Kasumi-1 (cell line): Measurements from ENCODE around the gene PPP1R7.

Experiments used
- DNase-seq, 2 experiments: peaks; one replicate each; lab custom pipeline; 2025; lab: John Stamatoyannopoulos, UW

PPP1R7 gene

GRCh38 chr2:241121008-241121407 lies 29.3 kb upstream of the PPP1R7 start:
- no peak for DNase-seq

DNA sequence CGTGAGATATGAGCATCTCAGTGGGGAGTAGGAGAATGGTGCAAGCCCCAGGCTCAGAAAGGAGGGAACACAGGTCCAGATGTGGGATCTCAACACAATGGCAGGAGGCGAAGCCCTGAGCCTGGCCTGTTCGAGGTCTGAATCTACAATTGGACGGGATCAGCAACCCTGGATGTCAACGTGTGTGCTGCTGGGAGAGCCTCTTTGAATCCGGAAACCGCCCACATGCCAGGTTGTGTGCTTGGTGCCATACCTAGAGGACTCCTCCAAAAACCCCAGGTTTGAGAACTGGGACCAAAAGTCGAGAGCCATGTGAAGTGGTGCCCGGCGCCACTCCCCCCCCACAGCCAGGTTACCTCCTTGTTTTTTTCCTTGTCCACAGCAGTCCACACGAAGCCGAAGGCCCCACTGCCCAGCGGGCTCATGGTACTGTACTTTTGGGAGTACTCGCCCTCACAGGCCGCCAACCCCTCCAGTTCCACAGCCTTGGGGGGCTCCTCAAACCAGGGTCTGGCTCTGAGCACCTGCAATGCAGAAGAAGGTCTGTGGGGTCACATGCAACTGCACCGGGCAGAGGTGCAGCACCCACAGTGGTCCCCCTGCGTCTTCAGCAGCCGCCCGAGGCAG lies 27.8 kb upstream of the PPP1R7 start:
- DNase-seq, result no peak

GRCh38 chr2:241123816-241124536 lies 26.3 kb upstream of the PPP1R7 start:
- no peak for DNase-seq

DNA sequence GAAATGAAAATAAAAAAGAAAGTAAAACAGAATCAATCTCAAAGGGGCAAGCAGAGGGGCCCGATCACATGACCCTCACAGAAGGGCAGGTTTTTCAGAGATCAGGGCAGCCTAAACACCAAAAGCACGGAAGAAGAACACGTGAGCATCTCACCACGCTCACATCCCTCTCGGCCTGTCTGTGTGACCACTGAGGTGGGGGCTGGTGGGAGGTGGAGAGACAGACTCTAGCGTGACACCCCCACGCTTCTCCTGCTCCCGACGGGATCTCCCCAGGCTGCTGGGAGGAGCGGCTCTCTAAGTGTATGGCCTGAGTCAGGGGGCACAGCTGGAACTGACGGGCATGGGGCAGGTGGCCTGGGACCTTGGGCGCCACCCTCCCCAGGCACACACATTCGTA lies 24.6 kb upstream of the PPP1R7 start:
- no peak for DNase-seq

DNA sequence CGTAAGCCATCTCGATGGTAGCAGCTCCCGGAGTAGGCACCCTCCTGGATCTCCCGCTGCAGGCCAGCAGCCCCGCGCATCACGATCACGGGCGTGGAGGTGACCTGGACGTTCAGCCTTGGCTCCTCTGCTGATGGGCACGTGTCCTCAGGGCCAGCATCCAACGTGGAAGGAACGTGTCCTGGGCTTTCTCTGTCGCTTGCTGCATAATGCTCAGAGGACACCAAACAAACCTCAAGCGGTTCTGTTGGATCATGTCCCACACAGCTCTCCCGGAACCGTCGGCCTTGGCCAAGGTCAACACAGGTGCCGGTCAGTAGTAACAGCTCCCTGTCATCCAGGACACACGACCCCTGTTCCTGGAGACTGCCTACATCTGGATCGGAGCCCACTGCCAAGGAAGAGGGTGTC lies 24.1 kb upstream of the PPP1R7 start:
- DNase-seq, result no peak

DNA sequence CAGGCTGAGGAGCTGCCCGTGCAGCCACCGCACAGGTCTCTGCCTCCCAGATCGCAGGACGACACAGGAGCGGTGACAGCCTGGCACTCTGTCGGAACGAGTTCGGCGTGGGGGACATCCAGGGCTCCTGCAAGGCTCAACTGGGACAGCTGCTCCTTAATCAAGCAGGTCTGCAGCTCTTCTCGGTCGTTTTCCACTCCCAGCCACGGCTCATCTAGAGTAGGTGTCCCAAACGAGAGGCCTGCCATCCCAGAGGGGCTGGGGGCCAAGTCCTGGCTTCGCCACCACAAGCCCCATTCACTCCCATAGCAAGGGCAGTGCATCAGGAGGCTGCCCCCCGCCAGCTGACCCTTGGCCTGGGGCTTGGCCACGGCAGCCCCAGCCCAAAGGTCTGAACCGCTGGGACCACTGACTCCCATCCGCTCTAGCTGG lies 23.5 kb upstream of the PPP1R7 start:
- no peak for DNase-seq

GRCh38 chr2:241128266-241128665 lies 22.0 kb upstream of the PPP1R7 start:
- DNase-seq, result no peak

DNA sequence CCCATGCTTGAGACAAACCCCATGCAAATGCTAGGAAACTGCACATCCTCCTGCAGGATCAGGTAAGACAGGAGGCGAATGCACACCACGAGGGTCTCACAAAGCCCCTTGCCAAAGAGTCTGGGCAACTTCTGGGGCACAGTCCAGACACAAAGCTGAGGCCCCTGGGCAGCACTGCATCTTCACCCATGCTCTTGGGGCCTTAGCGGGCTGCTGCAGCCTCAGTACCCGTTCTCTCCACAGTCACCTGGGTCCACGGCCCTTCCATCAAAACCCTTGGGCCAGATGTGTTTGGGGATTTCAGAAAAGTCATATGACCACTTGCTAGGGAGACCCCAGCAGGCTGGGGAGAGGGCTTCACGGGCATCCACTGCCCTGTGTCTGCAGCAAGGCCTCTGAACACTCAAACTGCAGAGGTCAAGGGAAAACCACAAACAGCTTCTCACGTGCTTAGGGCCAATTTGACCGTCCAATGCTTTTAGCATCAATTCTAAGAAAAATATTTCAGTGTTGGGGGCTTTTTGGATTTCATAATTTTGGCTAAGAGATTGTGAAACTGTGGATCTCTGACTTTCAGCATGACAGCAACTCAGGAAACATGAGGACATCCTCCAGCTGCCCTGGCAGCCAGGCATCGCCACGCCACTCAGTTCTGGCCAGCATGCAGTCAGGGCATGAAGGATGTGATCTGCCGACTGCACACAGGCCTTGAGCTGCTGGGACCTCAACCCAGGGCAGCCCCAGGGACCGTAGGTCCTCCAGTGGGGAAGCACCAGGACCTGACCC lies 21.0 kb upstream of the PPP1R7 start:
- no peak for DNase-seq

GRCh38 chr2:241130316-241130715 lies 20.0 kb upstream of the PPP1R7 start:
- no peak for DNase-seq

DNA sequence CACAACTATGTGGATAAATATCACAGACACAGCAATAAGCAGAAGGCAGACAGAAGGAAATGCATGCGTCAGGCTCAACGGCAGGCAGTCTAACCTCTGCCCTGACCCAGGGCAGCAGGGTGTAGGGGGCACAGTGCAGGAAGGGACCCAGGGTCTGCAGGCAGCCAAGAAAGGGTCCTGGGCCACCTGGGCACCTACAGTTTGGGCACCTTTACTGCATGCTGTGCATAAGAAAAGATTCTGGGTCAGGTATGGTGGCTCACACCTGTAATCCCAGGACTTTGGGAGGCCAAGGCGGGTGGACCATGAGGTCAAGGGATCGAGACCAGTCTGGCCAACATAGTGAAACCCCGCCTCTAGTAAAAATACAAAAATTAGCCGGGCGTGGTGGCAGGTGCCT lies 18.7 kb upstream of the PPP1R7 start:
- DNase-seq, result no peak

DNA sequence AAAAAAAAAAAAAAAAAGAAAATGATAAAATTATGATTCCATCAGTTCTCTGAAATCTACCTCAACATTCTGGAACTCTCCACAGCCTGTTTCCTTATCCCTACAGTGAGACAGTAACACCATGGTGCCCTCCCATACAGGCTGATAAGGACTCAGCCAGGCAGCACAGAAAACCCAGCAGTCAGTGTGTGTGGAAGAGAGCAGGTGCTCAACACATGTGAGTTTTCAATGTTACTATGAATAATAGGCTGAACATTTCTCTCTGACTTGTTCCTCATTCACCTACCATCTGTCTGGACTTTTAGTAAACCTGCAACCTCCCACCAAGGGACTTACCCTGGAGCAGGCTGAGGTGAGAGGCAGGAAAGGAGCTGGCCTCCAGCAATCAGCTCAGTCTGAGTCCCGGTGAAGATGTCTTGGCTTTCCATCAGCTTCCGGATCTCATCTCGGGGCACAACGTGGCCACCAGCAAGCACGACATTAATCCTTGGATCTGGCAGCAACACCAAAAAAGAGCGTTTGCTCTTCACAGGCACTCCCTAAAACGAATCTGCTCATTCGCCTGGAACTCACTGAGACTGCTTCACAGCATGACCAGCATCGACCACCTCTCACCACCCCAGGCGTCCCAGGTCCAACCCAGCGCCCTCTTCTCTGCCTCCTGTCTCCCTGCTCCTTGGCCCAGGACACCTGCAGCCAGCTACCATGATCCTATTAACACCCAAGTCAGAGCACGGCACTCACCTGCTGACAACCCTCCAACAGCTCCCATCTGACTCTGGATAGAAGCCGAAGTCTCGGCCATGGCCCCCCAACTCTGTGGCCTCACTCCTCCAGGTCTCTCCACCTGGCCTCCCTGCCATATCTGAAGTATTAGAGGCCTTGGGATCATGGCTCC lies 17.5 kb upstream of the PPP1R7 start:
- DNase-seq, result no peak

DNA sequence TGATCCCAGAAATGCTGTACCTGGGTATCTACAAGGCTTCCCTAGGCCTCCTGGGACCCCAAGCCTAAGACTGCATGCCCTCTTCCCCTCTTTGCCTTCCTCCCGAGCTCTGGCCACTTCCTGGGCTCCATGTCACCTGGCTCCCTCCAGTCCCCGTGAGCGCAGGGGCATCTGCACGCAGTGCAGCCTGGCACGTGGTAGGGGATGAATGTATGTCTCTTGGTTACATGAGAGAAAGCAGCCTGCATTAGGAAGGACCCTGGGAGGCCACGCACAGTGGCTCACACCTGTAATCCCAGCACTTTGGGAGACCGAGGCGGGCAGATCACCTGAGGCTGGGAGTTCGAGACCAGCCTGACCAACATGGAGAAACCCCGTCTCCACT lies 16.8 kb upstream of the PPP1R7 start:
- DNase-seq, result no peak

- no peak for DNase-seq
Observed at GRCh38 chr2:241134711-241135110, 15.6 kb upstream of the PPP1R7 start.

GRCh38 chr2:241135737-241136136 lies 14.5 kb upstream of the PPP1R7 start:
- DNase-seq, result no peak

GRCh38 chr2:241136191-241136590 lies 14.1 kb upstream of the PPP1R7 start:
- no peak for DNase-seq

- DNase-seq, result no peak
Observed at GRCh38 chr2:241136661-241137260, 13.5 kb upstream of the PPP1R7 start.

DNA sequence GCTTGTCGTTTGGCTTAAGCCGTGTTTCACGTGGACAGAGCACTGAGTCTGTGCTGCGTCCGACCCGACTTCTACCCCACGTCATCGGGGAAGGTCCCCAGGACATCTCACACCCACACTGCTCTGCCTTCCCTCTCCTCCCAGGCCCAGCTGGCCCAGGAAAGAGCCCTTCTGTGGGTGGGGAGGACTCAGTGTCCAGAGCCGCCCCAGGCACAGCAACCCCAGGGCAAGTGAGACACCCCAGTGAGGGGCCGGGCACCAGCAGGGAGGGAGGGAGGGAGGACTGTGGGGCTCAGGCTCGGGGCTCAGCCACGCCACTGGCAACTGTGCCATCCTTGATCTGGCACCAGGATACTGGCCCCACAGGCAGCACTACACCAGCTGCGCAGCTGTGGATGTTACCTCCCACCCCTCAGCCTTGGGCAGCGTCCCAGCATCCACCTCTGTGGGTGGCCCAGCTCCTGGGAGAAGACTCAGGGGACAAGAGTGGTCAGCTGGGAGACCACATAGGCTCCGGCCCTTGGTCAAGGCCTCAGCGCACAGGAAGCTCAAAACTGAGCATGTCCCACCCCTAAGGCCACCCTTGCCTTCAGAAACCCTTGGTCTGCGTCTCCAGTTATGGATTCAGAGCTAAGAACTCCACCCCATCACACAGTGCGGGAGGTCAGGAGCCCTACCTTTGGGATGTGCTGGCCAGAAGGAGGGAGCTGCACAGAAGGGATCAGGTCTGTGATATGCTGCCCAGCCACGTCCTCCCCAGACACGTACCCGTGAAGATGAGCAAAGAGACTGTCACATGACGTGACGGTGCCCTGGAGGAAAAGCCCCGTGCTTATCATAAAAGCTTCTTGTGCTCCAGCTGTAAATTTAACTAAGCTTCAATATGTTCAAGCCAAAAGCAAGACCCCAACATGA lies 12.7 kb upstream of the PPP1R7 start:
- no peak for DNase-seq

DNA sequence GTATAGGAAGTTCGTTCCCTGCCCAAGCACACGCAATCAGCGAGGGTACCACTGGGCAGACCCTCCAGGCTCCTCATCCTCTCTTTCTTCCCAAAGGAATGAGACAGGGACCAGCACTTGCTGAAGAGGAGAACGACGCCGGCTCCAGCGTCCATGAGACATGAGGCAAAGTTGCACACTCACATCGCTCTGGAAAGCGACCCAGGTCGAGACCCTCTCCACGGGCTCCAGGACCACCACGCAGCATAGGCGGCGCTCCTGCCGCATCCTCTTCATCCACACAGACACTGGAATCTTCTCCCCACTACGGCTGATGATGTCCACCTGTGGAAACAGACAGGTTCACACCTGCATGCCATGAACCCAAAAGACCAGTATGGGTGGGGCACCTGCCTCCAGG lies 11.8 kb upstream of the PPP1R7 start:
- DNase-seq, result no peak

GRCh38 chr2:241139531-241140444 lies 10.5 kb upstream of the PPP1R7 start:
- DNase-seq, result no peak

- DNase-seq, result no peak
Observed at GRCh38 chr2:241140445-241140840, 9.8 kb upstream of the PPP1R7 start.
